ENCODE results near the gene RASGEF1C.

Gene RASGEF1C

DNA sequence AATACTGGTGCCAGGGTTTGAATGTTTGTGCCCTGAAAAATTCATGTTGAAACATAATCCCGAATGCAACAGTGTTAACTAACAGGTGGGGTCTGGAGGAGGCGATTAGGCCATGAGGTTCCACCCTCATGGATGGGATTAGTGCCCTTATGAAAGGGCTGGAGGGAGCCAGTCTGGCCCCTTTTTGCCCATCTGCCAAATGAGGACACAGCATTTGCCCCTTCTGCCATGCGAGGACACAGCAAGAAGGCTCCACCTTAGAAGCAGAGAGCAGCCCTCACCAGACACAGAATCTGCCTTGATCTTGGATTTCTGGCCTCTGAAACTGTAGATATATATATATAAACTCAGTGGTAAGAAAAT is 104.9 kb downstream of the RASGEF1C start:
- TF ChIP-seq, protein P1, sequence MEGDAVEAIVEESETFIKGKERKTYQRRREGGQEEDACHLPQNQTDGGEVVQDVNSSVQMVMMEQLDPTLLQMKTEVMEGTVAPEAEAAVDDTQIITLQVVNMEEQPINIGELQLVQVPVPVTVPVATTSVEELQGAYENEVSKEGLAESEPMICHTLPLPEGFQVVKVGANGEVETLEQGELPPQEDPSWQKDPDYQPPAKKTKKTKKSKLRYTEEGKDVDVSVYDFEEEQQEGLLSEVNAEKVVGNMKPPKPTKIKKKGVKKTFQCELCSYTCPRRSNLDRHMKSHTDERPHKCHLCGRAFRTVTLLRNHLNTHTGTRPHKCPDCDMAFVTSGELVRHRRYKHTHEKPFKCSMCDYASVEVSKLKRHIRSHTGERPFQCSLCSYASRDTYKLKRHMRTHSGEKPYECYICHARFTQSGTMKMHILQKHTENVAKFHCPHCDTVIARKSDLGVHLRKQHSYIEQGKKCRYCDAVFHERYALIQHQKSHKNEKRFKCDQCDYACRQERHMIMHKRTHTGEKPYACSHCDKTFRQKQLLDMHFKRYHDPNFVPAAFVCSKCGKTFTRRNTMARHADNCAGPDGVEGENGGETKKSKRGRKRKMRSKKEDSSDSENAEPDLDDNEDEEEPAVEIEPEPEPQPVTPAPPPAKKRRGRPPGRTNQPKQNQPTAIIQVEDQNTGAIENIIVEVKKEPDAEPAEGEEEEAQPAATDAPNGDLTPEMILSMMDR (IDR thresholded peaks at IDR 0.05) = no peak
- Histone ChIP-seq H3K4me3 (ENCODE audit: low read depth in 1 of 2, low read length in 1 of 2) (no peak overlapping the region), H3K9me3 (no peaks in the 10 kb centered on the region), H3K27ac (no peak overlapping the region), H3K36me3 (no peaks in the 10 kb centered on the region), H3K27me3 (no peaks in the 10 kb centered on the region), H3K4me1 (ENCODE audit: control insufficient read depth in 1 of 2, insufficient read depth in 1 of 2, low read depth in 1 of 2, low read length in 1 of 2) (no peaks in the 10 kb centered on the region)

DNA sequence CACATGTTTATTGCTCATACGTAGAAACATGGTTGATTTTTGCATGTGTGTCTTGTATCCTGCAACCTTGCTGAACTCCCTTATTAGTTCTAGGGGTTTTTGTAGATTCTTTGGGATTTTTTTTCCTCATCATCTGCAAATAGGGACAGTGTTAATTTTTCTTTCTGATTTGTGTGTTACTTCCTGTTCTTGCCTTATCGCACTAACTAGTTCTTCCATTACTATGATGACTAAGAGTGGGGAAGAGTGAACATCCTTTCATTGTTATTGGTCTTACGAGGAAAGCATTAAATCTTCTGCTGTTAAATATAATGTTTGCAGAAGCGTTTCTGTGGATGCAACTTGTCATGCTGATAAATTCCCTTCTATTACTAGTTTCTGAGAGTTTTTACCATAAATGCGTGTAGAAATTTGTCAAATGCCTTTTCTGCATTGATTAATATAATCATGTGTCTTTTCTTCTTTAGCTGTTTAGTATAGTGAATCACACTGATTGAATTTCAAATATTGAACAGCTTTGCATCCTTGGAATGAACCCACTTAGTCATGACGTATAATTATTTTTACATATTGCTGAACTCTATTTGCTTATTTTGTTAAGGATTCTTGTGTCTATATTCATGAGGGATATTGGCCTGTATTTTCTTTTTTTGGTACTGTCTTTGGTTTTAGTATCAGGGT is 105.4 kb downstream of the RASGEF1C start:
- Histone ChIP-seq H3K36me3 (no peaks in the 10 kb centered on the region), H3K27me3 (no peaks in the 10 kb centered on the region), H3K9me3 (no peaks in the 10 kb centered on the region), H3K27ac (no peak overlapping the region), H3K4me3 (ENCODE audit: low read depth in 1 of 2, low read length in 1 of 2) (no peak overlapping the region), H3K4me1 (ENCODE audit: control insufficient read depth in 1 of 2, insufficient read depth in 1 of 2, low read depth in 1 of 2, low read length in 1 of 2) (no peaks in the 10 kb centered on the region)
- TF ChIP-seq, protein P1 (IDR thresholded peaks at IDR 0.05) = no peak

DNA sequence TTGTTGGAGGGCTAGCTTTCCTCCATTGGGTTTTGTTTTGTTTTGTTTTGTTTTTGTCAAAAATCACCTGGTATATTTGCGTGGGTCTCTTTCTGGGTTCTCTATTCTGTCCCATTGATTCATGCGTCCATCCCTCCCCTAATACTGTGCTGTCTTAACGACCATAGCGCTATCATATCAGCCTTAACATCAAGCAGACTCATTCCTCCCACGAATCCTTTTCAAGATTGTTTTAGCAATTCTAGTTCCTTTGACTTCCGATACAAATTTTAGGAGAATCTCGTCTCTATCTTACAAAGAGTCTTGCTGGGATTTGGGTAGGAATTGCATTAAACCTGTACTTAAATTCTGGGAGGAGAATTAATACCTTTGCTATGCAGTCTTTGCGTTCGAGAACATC is 106.4 kb downstream of the RASGEF1C start:
- no peaks in the 10 kb centered on the region for H3K9me3 ChIP-seq
- H3K27me3 ChIP-seq = no peaks in the 10 kb centered on the region
- no peak overlapping the region for H3K27ac ChIP-seq
- no peaks in the 10 kb centered on the region for H3K4me1 ChIP-seq (ENCODE audit: control insufficient read depth in 1 of 2, insufficient read depth in 1 of 2, low read depth in 1 of 2, low read length in 1 of 2)
- no peaks in the 10 kb centered on the region for H3K36me3 ChIP-seq
- no peak overlapping the region for H3K4me3 ChIP-seq (ENCODE audit: low read depth in 1 of 2, low read length in 1 of 2)
- TF ChIP-seq, protein P1 (IDR thresholded peaks at IDR 0.05) = no peak

DNA sequence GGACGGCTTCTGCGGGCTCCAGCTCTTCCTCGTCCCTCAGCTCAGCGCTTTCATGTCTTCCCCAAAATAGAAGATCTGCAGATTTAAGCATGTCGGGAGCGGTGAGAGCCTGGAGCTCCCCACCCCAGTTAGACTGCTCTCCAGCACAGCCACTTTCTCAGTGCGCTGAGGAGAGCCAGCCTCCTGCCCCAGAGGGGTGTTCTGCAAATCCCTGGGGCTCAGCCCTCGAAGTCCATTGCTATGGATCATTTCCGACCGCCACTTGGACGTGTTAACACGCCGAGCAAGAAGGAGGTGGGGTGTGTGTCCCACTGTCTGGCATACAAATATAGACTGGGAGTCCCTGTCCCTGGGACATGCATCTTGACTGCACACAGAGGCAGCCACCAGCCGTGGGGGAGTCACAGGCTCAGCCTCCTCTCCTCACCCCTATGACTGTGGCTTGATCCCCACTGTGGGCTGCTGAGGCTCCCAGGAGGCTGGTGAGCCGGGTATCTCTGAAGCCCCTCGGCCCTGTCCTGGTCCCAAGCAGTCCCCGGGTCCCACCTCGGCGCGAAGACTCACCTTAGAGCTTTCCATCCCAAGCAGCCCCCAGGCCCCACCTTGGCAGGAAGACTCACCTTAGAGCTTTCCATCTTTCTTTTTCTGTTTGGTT is 107.4 kb downstream of the RASGEF1C start:
- Histone ChIP-seq H3K4me1 (ENCODE audit: control insufficient read depth in 1 of 2, insufficient read depth in 1 of 2, low read depth in 1 of 2, low read length in 1 of 2) (no peaks in the 10 kb centered on the region), H3K27me3 (no peaks in the 10 kb centered on the region), H3K27ac (no peak overlapping the region), H3K9me3 (no peaks in the 10 kb centered on the region), H3K36me3 (no peaks in the 10 kb centered on the region), H3K4me3 (ENCODE audit: low read depth in 1 of 2, low read length in 1 of 2) (no peak overlapping the region)
- TF ChIP-seq, protein P1 (IDR thresholded peaks at IDR 0.05) = no peak

DNA sequence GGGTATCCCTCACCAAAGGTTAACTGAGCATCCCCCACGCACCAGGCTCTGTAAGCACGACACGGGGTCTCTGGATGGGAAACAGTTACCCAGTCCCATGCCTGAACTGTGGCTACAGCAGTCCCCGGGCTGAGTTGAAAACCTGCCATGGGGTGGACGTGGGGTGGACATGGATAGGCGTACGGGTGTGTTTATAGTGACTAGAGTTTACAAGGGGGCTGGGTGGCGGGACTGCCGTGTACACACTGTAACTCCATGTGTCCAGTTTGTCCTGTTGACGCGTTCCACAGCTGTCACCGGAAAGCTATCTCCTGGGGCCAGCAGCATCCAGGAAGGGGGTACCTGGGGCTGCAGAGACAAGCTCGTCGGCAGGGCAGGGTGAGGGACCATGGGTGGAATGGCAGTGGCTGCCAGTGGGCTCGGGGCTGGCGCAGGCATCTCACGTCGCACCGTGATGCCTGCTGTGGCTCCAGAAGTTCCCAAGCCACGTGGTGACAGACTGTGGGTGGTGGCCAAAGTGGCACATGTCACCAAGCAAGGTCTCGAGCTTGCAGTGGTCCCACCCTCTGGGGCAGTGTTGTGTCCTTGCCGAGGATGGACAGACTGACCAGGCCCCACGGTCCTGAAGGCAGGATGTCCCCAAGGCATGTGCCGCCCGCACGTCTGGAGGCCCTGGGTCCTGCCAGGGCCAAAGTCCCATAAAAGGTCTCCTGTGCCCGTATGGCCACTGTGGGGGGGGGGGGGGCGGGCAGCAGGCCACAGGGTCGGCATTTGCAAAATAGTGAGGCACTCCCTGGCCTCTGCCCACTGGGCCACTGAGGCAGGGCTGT is 108.2 kb downstream of the RASGEF1C start:
- H3K4me1 ChIP-seq (ENCODE audit: control insufficient read depth in 1 of 2, insufficient read depth in 1 of 2, low read depth in 1 of 2, low read length in 1 of 2) = no peaks in the 10 kb centered on the region
- H3K27ac ChIP-seq = no peak overlapping the region
- TF ChIP-seq, protein P1 (IDR thresholded peaks at IDR 0.05) = no peak
- H3K27me3 ChIP-seq = no peaks in the 10 kb centered on the region
- H3K36me3 ChIP-seq = no peaks in the 10 kb centered on the region
- no peak overlapping the region for H3K4me3 ChIP-seq (ENCODE audit: low read depth in 1 of 2, low read length in 1 of 2)
- no peaks in the 10 kb centered on the region for H3K9me3 ChIP-seq
